GM15510 (cell line): Measurements from ENCODE around the gene ACSL4.

Source experiments
- POLR2A ChIP-seq: IDR thresholded peaks from 3 replicates; pipeline ENCODE4 v1.6.1; 2011; ENCODE audit warnings: borderline replicate concordance; ENCODE audit not compliant: insufficient read length; ENCODE audit errors: extremely low read depth

ACSL4 gene

GRCh38 chrX:109655502-109656201, 77.4 kb downstream of the ACSL4 start:
- no peak for TF ChIP-seq POLR2A

- no peak for TF ChIP-seq POLR2A
Observed at GRCh38 chrX:109654516-109655109, 78.4 kb downstream of the ACSL4 start.

DNA sequence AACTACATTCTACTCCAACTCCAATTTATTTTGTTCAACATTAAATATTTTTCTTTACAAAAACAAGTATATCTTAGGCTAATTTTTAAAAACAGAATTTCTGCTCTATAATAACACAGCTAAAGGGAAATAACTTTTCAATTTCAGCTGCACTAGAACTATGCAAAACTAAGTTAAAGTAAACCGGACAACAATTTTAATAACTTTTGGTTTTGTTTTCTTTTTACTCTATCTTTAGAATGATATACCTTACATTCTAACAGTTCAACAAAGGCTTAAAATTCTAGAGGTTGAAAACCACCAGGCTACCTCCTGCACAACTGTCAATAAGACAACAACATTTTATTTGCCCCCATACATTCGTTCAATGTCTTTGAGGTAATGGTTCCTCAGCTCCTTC, 89.4 kb downstream of the ACSL4 start:
- no peak for TF ChIP-seq POLR2A

GRCh38 chrX:109638158-109638557, 94.9 kb downstream of the ACSL4 start:
- no peak for TF ChIP-seq POLR2A

DNA sequence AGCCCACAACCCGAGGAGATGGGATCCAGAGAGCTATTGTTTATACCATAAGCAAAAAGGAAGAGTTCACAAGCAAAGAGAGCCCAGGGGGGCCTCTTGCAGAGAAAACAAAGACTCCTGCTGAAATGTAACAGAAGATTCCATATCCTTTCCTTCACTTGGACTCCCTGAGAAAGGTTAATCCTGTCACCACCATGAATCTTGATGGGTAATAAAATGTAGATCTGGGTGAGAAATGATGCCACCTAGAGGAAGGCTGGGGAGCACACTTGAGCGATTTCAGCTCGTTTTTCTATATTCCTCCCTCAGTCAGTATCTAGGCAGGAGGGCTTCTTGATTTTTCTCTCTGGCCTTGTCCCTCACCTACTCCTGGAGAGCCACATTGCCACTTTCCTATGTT, 97.9 kb downstream of the ACSL4 start:
- no peak for TF ChIP-seq POLR2A

GRCh38 chrX:109632906-109633504, 100.1 kb downstream of the ACSL4 start:
- TF ChIP-seq POLR2A: no peak

- no peak for TF ChIP-seq POLR2A
Observed at GRCh38 chrX:109629310-109629709, 103.7 kb downstream of the ACSL4 start.

GRCh38 chrX:109626637-109627036, 106.4 kb downstream of the ACSL4 start:
- no peak for TF ChIP-seq POLR2A

- no peak for TF ChIP-seq POLR2A
Observed at GRCh38 chrX:109624641-109625616, 108.1 kb downstream of the ACSL4 start, which contains the start of gene KCNE5. Gene KCNE5 (minus strand): TSS chrX:109625172. CDS start chrX:109625020, 152 bp downstream.

DNA sequence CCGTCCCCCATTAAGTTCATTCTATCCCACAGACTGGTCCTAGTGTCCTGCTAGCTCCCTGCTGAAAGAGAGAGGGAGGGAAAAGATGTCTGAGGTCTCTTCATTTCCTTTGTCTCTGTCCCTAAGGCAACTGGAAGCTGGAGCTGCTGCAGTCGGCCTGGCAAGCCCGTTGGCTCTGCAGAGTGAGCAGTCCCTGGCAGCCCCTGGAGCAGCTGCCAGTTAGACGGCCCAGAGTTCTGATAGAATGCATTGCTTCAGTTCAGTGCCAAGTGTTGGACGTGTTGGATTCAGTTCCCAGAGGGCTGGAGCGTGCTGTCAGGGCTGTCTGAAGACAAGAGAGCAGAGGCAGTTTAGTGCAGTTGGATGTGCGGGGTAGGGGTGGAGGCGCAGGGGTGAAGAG, 109.1 kb downstream of the ACSL4 start:
- TF ChIP-seq POLR2A: no peak

DNA sequence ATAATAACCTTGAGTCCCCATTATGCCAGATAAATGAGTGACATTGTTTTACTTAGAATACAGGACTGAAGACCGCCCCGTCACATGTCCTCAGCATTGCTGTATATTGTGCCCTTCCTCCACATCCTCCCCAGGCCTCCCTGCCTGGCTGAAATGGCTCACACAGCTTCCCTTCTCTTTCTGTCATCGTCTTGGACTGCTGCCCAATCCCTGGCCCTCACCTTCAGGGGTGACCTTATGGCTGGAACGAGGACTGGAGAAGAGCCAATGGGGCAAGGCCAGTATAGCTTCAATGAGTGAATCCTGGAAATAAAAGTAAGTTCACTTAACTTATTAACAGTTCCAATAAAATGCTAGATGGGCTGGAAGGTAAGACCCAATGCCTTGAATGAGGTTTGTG, 110.8 kb downstream of the ACSL4 start:
- no peak for TF ChIP-seq POLR2A

GRCh38 chrX:109619771-109620170, 113.3 kb downstream of the ACSL4 start:
- no peak for TF ChIP-seq POLR2A

GRCh38 chrX:109614951-109615350, 118.1 kb downstream of the ACSL4 start:
- no peak for TF ChIP-seq POLR2A

GRCh38 chrX:109601486-109601885, 131.6 kb downstream of the ACSL4 start:
- no peak for TF ChIP-seq POLR2A

DNA sequence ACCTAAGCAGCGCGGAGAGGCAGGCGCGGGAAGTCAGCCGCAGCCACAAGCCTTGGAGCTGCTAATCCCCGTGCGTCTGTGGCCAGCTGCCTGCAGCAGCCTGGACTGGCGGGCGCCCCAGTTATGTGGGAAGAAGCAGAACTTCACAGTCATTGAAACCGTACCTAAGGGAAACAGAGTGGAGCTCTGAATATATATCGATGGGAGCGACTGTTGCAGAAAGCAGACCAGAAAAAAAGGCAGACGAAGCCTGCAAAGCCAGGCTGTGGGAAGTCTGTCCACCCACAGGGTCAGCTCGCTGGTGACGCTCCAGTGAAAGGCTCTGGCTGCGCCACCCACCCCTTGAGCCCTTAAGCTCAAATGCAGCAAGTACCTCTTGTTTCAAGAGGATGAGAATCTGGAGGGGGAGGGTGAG, 132.8 kb downstream of the ACSL4 start:
- TF ChIP-seq POLR2A: no peak

- TF ChIP-seq POLR2A: no peak
Observed at GRCh38 chrX:109596015-109596414, 137.0 kb downstream of the ACSL4 start.
